ENCODE measurements around the gene DNHD1. TPM values are rescaled to one million over a fixed set of nuclear protein-coding genes. Genes with fewer than 3 reads are reported as not detected.
A peak's percentile ranks its signal among the peaks of the same experiment; 100 is the strongest.

Gene DNHD1
- total and polyA plus RNA-seq, 9 of the 15 experiments (the other 6 are each of a cell fraction or from before 2014, with no cell fraction given): 0.82 to 9.7 (median 3.8) TPM

DNA sequence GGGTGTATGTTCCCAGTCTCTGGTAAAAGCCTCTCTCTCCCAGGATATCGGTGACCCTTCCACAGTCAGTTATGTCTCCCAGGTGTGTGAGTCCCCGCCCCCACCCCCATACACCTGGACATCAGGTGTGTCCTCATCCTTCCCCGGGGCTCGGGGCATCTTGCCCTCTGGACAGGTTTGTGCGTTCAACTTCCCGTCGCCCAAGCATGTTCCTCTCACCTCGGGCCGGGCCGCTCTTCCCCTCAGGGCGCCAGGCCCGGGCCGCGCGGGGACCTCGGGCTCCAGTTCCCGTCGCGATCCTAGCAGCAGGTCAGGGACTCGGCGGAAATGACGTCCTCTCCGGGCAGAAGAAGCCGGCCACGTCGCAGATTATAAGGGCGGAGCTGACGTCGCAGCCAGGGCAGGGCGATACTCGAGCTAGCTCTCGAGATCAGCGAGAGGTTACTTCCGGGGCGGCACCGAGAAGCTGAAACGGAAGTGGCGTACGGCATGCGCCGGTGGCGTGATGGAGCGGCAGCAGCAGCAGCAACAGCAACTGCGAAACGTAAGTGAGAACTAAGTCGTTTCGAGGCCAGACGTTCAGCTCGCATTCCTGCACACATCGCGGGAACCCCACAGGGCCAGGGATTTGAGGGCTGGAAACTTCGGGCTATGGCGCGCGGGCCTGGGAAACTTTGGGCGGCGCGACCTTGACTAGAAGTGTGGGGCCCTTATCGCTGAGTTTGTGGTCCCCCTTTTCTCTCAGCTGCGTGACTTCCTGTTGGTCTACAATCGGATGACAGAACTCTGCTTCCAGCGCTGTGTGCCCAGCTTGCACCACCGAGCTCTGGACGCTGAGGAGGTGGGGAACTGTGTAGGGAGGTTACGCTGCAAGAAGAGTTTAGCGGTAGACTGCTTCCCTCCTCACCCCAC lies 15.8 kb upstream of the DNHD1 start, which contains the start of the genes ARFIP2 and TIMM10B (continued):
- TF ChIP-seq MTF1 (CRISPR knock-in tag; IDR thresholded peaks at IDR 0.05; ENCODE audit: borderline replicate concordance) (no peak), ZNF140 (CRISPR knock-in tag; IDR thresholded peaks at IDR 0.05) (no peak), SNIP1 (IDR thresholded peaks at IDR 0.05; ENCODE audit: low read depth) (no peak), SMAD3 (CRISPR knock-in tag; conservative IDR thresholded peaks at IDR 0.05) (no peak), HDAC1 (IDR thresholded peaks at IDR 0.05) (peak; percentile 29 to 89; a peak in 2 of 4 replicates), ZNF431 (CRISPR knock-in tag; IDR thresholded peaks at IDR 0.05) (0 out of 2 replicates have a peak, but pooled peaks have one; percentile 45), ZNF134 (CRISPR knock-in tag; conservative IDR thresholded peaks at IDR 0.05) (no peak), RUNX1 (IDR thresholded peaks at IDR 0.05; ENCODE audit: low read depth) (0 out of 2 replicates have a peak, but pooled peaks have one; percentile 35), XRCC3 (IDR thresholded peaks at IDR 0.05) (no peak), KDM4B (IDR thresholded peaks at IDR 0.05; ENCODE audit: borderline replicate concordance in 2 of 2, low read depth in 1 of 2) (no peak), RBM34 (IDR thresholded peaks at IDR 0.05; ENCODE audit: borderline replicate concordance, insufficient read depth, low read length) (no peak), ZC3H8 (IDR thresholded peaks at IDR 0.05) (no peak), EZH2 (IDR thresholded peaks at IDR 0.05; ENCODE audit: borderline replicate concordance, low read depth, low read length) (no peak), ZNF79 (CRISPR knock-in tag; IDR thresholded peaks at IDR 0.05; ENCODE audit: low read depth) (no peak), EP400 (IDR thresholded peaks at IDR 0.05) (peak; percentile 96), SMARCC2 (IDR thresholded peaks at IDR 0.05; ENCODE audit: low read depth) (no peak), MED1 (CRISPR knock-in tag; IDR thresholded peaks at IDR 0.05; ENCODE audit: borderline replicate concordance) (no peak), TBL1XR1 (IDR thresholded peaks at IDR 0.05; ENCODE audit: low read length in 2 of 2) (peak in 1 of 2 experiments; percentile 28; a peak in 1 of 4 replicates), ZNF384 (IDR thresholded peaks at IDR 0.05; ENCODE audit: low read depth, low read length) (no peak), CBX8 (IDR thresholded peaks at IDR 0.05; ENCODE audit: borderline replicate concordance, extremely low read depth, low read depth, low read length, poor library complexity, severe bottlenecking) (no peak), SAP30 (IDR thresholded peaks at IDR 0.05; ENCODE audit: borderline replicate concordance, insufficient read depth, low read depth, low read length, poor library complexity, severe bottlenecking) (peak; percentile 74), ZNF780A (CRISPR knock-in tag; IDR thresholded peaks at IDR 0.05) (no peak)
- TF ChIP-seq, protein P1, sequence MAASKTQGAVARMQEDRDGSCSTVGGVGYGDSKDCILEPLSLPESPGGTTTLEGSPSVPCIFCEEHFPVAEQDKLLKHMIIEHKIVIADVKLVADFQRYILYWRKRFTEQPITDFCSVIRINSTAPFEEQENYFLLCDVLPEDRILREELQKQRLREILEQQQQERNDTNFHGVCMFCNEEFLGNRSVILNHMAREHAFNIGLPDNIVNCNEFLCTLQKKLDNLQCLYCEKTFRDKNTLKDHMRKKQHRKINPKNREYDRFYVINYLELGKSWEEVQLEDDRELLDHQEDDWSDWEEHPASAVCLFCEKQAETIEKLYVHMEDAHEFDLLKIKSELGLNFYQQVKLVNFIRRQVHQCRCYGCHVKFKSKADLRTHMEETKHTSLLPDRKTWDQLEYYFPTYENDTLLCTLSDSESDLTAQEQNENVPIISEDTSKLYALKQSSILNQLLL (CRISPR knock-in tag; IDR thresholded peaks at IDR 0.05; ENCODE audit: borderline replicate concordance): no peak
- TF ChIP-seq, protein P2, sequence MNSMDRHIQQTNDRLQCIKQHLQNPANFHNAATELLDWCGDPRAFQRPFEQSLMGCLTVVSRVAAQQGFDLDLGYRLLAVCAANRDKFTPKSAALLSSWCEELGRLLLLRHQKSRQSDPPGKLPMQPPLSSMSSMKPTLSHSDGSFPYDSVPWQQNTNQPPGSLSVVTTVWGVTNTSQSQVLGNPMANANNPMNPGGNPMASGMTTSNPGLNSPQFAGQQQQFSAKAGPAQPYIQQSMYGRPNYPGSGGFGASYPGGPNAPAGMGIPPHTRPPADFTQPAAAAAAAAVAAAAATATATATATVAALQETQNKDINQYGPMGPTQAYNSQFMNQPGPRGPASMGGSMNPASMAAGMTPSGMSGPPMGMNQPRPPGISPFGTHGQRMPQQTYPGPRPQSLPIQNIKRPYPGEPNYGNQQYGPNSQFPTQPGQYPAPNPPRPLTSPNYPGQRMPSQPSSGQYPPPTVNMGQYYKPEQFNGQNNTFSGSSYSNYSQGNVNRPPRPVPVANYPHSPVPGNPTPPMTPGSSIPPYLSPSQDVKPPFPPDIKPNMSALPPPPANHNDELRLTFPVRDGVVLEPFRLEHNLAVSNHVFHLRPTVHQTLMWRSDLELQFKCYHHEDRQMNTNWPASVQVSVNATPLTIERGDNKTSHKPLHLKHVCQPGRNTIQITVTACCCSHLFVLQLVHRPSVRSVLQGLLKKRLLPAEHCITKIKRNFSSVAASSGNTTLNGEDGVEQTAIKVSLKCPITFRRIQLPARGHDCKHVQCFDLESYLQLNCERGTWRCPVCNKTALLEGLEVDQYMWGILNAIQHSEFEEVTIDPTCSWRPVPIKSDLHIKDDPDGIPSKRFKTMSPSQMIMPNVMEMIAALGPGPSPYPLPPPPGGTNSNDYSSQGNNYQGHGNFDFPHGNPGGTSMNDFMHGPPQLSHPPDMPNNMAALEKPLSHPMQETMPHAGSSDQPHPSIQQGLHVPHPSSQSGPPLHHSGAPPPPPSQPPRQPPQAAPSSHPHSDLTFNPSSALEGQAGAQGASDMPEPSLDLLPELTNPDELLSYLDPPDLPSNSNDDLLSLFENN (IDR thresholded peaks at IDR 0.05; ENCODE audit: low read depth in 2 of 2, low read length in 2 of 2): no peak
